NOMO-1 treated with DMSO at 0.1 percent for 48 hours (cell line): ENCODE data around the gene RBPJL.
"Not testable (repeated sequence)": the region's sequence is repeated elsewhere in the genome, so short reads cannot be mapped to it uniquely, and the experiment has no call there.

Experiments
- DNase-seq: peaks from one replicate; lab custom pipeline; 2025; ENCODE audit not compliant: unreplicated experiment; lab: John Stamatoyannopoulos, UW

The RBPJL gene

GRCh38 chr20:45341579-45341938, 34.9 kb downstream of the RBPJL start:
- DNase-seq: no peak

GRCh38 chr20:45341939-45342854, 35.6 kb downstream of the RBPJL start:
- DNase-seq: no peak

- DNase-seq: no peak
Observed at GRCh38 chr20:45342855-45343531, 36.4 kb downstream of the RBPJL start.

- DNase-seq: no peak
Observed at GRCh38 chr20:45343532-45344167, 37.0 kb downstream of the RBPJL start.

GRCh38 chr20:45344168-45344860, 37.7 kb downstream of the RBPJL start:
- DNase-seq: peak; percentile 68

- no peak for DNase-seq
Observed at GRCh38 chr20:45345104-45345936, 38.7 kb downstream of the RBPJL start.

- no peak for DNase-seq
Observed at GRCh38 chr20:45346291-45346718, 39.7 kb downstream of the RBPJL start.

- no peak for DNase-seq
Observed at GRCh38 chr20:45346851-45347250, 40.2 kb downstream of the RBPJL start.

- peak; percentile 26 for DNase-seq
Observed at GRCh38 chr20:45347297-45347935, 40.8 kb downstream of the RBPJL start.

- peak; percentile 28 for DNase-seq
Observed at GRCh38 chr20:45347936-45348778, 41.5 kb downstream of the RBPJL start, which contains the start of gene SDC4. Gene SDC4 (minus strand): TSS chr20:45348424. CDS start chr20:45348384, 40 bp downstream.

- peak; percentile 10 for DNase-seq
Observed at GRCh38 chr20:45350217-45350616, 43.6 kb downstream of the RBPJL start.

- not testable (repeated sequence) for DNase-seq
Observed at GRCh38 chr20:45350795-45351194, 44.2 kb downstream of the RBPJL start.

GRCh38 chr20:45352729-45353128, 46.1 kb downstream of the RBPJL start:
- no peak for DNase-seq

GRCh38 chr20:45353746-45354145, 47.1 kb downstream of the RBPJL start:
- DNase-seq: no peak

- no peak for DNase-seq
Observed at GRCh38 chr20:45354423-45355208, 48.0 kb downstream of the RBPJL start.

GRCh38 chr20:45355209-45356084, 48.8 kb downstream of the RBPJL start:
- DNase-seq: peak; percentile 6
